ES-I3 (cell line): Measurements from ENCODE around the gene ARHGEF10L.

Experiments
- H3K36me3 ChIP-seq: 2 replicates; pipeline ENCODE4 v1.6.1; 2013; ENCODE audit warnings: mild to moderate bottlenecking, low read length, control low read depth, moderate library complexity; ENCODE audit not compliant: insufficient read depth
- H3K4me1 ChIP-seq: 2 replicates; pipeline ENCODE4 v1.6.1; 2013; ENCODE audit warnings: mild to moderate bottlenecking, control low read depth, low read length; ENCODE audit not compliant: insufficient read depth
- H3K9ac ChIP-seq: 2 replicates; pipeline ENCODE4 v1.6.1; 2013; ENCODE audit warnings: low read depth, mild to moderate bottlenecking, low read length, moderate library complexity
- H3K9me3 ChIP-seq: 2 replicates; pipeline ENCODE4 v1.6.1; 2013; ENCODE audit warnings: mild to moderate bottlenecking, low read length, moderate library complexity; ENCODE audit not compliant: control insufficient read depth, insufficient read depth

ARHGEF10L gene

DNA sequence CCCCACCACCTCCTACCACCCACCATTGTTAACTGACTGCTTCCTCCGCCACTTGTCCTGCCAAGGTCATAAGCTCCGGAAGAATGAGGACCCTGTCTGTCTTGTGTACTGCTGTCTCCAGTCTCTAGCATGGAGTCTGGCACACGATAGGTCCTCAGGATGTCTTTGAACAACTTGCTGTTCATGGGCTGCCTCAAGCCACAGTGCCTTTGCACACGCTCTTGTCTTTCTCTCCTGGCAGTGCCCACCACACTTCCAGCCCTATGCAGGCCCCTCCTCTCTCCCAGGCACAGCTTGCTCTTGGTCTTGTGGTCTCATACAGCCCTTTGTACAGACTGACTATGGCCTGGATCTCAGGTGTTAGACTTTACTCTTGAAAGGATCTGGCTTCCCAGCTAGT, 97.6 kb downstream of the ARHGEF10L start:
- Histone ChIP-seq H3K9ac (no peak overlapping the region), H3K9me3 (no peaks in the 10 kb centered on the region), H3K36me3 (peaks cover 20% of the 10 kb centered on the region), H3K4me1 (no peaks in the 10 kb centered on the region)

DNA sequence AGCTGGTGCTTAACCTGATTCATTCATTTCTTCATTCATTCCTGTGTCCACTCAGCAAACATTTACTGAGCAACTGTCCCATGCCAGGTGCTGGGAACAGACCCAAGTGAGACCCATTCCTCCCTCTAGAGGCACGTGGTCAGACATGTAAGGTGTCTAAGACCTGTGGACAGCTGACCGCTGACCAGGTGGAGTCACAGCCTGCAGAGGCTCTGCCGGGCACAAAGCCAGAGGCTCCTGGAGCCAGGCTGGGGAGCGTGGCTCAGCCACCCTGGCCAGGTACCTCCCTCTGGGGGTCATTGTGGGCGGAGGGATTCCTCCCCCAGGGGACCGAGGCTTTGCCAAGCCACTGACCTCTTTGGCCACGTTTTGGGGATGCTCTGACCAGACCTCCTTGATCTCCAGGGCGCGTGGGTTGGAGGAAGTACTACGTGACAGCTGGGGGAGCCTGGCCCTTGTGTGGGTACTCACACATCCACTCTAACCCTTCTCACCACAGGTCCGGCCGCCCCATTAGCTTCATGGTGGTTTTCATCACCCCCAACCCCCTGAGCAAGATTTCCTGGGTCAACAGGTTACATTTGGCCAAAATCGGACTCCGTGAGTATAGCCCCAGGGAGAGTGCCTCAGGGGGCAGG, 100.3 kb downstream of the ARHGEF10L start:
- H3K9me3 ChIP-seq = no peaks in the 10 kb centered on the region
- no peaks in the 10 kb centered on the region for H3K4me1 ChIP-seq
- no peak overlapping the region for H3K9ac ChIP-seq
- peaks cover 11% of the 10 kb centered on the region for H3K36me3 ChIP-seq

DNA sequence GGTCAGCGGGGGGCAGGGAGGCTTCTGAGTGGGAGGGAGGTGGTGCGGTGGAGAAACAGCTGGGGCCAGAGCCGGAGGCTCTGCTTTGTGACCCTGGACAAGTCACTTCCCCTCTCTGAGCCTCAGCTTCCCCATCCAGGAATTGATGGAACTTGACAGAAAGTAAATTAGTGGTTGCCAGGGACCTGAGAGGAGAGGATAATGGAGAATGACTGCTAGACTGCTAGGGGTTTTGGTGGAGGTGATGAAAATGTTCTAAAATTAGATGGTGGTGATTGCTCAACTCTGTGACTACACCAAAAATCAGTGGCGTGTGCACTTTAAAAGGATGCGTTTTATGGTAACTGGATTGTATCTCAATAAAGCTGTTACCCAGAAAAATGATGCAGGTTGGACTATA, 100.9 kb downstream of the ARHGEF10L start:
- H3K4me1 ChIP-seq = no peaks in the 10 kb centered on the region
- H3K9ac ChIP-seq = no peak overlapping the region
- peaks cover 11% of the 10 kb centered on the region for H3K36me3 ChIP-seq
- H3K9me3 ChIP-seq = no peaks in the 10 kb centered on the region

DNA sequence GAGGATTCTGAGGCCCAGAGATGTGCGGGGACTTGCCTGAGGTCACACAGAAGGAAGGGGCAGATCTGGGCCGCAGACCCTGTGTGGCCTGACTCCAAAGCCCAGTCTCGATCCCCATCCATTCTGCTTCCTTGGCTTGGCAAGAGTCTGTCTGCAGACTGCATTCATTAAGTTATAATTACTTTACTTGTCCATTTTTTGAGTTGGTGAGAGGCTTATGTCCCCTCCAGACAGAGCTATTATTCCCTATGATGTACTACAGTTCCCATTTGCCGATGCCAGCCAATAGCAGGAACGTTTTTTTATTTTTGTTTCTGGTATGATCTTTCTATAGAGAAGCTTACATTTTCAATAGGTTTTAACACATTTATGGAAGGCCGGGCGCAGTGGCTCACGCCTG, 101.5 kb downstream of the ARHGEF10L start:
- Histone ChIP-seq H3K4me1 (no peaks in the 10 kb centered on the region), H3K9me3 (no peaks in the 10 kb centered on the region), H3K9ac (no peak overlapping the region), H3K36me3 (peaks cover 11% of the 10 kb centered on the region)

DNA sequence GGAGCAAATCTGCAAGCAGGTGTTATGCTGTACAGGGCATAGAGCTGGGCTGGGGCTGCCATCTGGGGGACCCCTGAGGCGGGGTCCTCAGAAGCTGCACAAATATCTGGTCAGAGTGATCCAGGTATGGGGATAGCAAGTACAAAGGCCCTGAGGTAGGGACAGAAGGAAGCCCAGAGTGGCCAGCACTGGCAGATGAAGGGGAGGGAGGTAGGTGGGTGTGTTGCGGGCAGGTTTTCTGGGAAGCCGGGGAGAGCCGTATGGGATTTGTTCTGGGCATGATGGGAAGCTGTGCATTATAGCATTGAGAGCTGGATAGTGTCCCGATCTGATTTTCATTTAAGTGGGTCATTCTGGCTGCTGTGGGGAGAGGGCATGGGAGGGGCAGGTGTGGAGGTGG, 102.7 kb downstream of the ARHGEF10L start:
- Histone ChIP-seq H3K9me3 (no peaks in the 10 kb centered on the region), H3K9ac (no peak overlapping the region), H3K4me1 (no peaks in the 10 kb centered on the region), H3K36me3 (peaks cover 11% of the 10 kb centered on the region)

DNA sequence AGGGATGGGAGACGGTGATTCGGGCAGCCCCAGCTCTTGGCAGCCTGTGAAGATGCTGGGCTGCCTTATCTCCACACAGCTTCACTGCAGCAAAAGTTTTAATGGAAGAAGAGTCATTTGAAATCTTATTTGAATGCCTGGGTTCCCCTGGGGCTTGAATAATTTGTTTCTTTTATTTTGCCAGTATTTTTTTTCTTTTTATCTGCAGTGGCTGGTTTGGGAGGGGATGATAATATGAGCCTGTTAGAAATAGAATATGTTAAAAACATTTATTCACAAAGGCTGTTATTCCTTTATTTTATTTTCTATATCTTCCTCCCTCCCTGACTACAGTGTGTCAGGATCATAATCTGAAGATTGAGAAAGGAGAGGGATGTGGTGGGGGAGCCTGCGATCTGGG, 103.4 kb downstream of the ARHGEF10L start:
- H3K4me1 ChIP-seq = no peaks in the 10 kb centered on the region
- H3K9ac ChIP-seq = no peak overlapping the region
- no peaks in the 10 kb centered on the region for H3K9me3 ChIP-seq
- peaks cover 8% of the 10 kb centered on the region for H3K36me3 ChIP-seq

DNA sequence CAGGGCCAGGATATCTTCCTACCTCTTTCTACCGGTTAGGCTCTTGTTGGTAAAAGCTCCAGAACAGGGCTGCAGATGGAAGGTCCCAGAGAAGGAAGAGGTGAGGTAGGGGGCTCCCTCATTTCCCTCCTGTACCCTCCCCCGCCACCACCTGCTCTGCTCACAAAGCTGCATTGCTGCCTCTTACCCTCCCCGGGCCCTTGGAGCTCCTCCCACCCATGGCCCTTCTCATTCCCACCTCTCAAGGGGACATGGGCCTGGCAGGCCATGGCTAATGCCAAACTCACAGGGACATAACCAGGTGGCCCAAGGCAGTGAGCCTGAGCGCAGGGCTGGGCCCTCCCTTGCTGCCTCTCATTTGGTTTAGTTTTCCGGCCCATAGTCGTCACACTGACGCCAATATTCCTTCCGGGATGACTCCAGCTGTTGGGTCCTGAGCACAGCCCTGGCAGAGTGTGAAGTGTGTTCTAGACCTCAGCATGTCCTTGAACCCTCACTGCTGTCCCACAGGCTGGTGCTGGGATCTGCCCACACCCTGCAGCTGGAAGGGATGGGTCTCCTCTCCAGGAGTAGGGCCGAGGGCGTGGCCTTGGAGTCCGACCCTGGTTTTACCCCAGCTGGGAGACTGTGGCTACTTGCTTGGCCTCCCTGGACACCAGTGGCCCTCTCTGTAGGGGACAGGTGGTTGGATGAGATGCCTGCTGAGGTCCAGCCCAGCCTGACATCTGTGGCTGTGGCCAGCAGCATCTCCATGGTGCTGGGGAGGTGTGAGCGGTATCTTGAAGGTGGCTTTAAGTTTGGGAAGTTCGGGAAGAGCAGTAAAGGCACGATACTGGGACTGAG, 104.6 kb downstream of the ARHGEF10L start:
- Histone ChIP-seq H3K4me1 (no peaks in the 10 kb centered on the region), H3K9ac (no peak overlapping the region), H3K9me3 (no peaks in the 10 kb centered on the region), H3K36me3 (peaks cover 6% of the 10 kb centered on the region)

DNA sequence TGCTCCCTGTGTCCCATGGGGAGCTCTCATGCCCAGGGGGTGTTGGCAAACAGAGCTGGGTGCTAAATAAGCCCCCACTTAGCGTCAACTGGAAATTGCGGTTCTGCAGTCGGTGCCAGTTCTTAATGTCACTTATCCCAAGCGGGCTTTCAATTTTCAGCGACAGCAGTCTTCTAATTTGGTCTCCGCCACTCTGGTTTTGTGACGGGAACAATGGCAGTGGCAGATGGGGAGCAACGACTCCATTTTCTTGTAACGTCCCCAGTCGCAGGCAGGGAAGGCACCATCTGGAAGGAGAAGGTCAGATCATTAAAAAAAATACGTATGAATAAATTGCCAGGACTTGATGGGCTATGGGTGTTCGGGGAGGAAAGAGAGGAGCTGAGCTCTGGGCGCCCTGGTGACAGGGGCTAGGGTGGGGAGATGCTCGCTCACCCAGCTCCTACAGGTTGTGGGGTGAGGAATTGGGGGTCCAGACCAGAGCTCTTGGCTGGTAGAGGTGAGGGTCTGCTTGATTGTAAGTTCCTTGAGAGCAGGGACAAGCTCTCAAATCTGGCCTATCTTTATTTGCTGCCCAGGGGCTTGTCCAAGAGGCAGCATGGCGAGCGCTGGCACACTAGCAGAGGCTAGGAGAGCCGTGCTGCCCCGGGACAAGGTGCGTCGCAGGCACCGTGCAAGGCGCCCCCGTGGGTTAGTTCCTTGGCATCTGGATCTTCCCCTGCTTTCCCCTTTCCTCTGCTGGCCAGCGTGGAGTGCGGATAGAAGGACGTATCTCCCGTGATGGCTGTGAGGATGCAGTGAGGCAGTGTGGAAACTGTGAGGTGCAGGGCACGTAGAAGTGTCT, 105.8 kb downstream of the ARHGEF10L start:
- Histone ChIP-seq H3K9ac (no peak overlapping the region), H3K4me1 (no peaks in the 10 kb centered on the region), H3K36me3 (no peaks in the 10 kb centered on the region; the same call in 1 of the 2 replicates), H3K9me3 (no peaks in the 10 kb centered on the region)

DNA sequence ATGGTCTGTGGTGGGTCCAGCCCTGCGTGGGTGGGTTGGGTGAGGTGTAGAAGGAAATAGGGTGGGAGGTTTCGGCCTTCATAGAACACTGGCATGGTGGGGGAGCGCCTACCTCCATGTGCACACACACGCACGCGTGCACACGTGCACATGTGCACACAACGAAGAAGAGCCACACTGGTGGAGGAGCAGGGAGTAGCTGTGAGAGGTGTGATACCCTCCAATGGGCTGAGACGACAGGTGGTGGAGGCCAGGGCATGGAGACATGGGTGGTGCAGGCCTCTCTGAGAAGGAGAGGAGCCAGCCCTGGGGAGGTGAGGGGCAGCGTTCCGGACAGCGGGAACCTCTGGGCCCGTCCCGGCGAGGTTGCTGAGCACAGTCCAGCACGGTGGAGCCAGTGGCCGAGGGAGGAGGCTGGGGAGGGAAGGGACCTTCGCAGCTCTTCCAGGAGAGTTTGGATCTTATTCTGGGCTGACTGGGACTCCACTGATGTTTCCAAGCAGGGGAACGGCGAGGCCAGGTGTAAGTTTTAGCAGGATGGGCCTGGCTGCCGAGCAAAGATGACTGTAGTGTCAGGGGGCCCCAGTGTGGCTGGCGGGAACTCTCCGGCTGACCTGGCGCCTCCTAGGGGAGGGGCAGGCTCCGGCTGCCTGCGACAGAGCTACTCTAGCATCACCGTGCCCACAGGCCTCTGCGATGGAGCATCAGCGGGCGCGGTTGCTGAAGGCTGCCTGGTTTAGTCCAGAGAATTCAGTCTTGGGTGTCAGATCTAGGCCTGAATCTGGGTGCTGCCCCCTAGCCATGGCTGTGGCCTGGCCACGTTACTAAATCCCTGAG, 107.2 kb downstream of the ARHGEF10L start:
- no peaks in the 10 kb centered on the region for H3K36me3 ChIP-seq
- H3K9me3 ChIP-seq = no peaks in the 10 kb centered on the region
- H3K9ac ChIP-seq = no peak overlapping the region
- no peaks in the 10 kb centered on the region for H3K4me1 ChIP-seq

DNA sequence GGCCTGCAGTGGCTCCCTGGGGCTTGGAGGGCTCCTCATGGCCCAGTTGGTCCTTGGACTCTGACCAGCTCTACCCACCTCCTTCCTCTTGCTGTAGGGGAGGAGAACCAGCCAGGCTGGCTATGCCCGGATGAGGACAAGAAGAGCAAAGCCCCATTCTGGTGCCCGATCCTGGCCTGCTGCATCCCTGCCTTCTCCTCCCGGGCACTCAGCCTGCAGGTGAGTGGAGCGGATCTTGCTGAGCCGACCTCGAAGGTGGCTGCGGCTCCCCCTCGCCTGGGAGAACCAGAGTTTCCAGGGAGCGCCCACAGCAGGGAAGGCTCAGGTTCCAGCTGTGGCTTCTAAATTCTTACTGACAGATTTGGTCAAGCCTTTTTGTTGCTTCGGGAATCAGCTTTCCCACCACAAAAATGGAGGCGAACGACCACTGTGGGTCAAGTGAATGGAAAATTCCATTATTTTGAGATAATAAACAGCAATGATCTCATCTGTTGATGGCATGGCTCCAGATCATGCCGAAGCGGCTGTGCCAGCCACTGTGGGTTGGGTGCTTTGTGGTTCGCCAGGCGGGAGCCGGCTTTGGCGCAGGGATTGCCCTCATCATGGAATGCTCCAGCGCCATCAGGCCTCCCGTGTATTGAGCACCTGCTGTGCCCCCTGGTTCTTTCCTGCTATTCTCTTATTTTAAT, 109.1 kb downstream of the ARHGEF10L start:
- Histone ChIP-seq H3K9me3 (no peaks in the 10 kb centered on the region), H3K4me1 (no peaks in the 10 kb centered on the region), H3K9ac (no peak overlapping the region), H3K36me3 (no peaks in the 10 kb centered on the region)

DNA sequence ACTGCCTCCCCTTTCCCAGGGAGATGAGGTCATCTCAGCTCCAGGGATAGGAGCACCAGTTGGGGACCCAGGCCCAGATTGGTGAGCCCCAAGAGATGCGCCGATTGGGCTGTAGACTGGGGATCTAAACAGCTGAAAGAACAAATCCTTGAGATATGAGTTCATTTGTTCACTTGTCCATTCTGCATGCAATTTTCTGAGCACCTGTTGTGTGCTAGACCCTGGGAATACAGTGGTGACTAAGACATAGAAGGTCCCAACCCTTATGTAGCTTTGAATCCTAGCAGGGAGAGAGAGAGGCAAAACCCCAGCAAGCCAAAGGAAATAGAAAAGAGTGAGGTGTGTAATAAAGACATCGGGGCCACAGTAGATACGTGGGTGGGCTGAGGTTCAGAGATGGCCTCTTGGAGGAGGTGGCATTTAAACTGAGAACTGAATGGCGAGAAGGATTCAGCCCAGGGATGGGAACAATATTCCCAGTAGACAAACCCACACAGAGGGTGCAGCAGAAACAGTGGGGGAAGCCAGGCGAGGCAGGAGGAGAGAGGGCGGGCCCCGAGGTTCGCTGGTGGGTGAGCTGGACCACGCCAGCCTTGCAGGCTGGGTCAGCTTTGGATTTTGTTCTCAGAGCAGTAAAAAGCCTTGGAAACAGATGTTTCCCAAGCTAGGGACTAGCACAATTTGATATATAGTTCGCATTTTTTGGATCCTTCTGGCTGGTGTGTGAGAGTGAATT, 110.0 kb downstream of the ARHGEF10L start:
- Histone ChIP-seq H3K9me3 (no peaks in the 10 kb centered on the region), H3K36me3 (no peaks in the 10 kb centered on the region), H3K4me1 (no peaks in the 10 kb centered on the region), H3K9ac (no peak overlapping the region)

DNA sequence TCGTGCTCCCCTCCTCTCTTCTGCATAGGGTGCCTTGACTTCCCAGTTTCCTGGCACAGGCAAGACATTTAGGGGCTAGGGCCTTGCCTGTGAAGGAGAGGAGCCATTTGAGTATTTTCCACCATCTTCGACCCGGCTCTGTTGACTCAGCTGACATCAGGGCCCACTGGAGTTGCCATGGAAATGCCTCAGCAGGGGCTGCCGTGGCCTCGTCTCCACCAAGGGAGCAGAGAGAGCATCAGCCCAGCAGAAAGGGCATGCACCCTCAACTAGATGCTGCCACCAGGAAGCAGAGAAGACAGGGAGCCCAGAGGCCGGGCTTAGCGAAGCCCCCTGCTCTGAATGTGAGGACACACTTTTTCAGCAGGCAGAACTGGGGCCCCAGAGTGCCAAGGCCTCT, 113.8 kb downstream of the ARHGEF10L start:
- Histone ChIP-seq H3K9ac (no peak overlapping the region), H3K36me3 (no peaks in the 10 kb centered on the region; the same call in none of the 2 replicates), H3K4me1 (no peaks in the 10 kb centered on the region), H3K9me3 (no peaks in the 10 kb centered on the region)
